HEK293T (cell line): ENCODE data around the gene SHH.

ENCODE experiments used
- BHLHE40 ChIP-seq: fragments of 450-650 bp; IDR thresholded peaks from 2 replicates; pipeline ENCODE4 v1.6.1; 2016; ENCODE audit warnings: mild to moderate bottlenecking, moderate library complexity, borderline replicate concordance
- FOXK2 ChIP-seq: fragments of 450-650 bp; IDR thresholded peaks from 2 replicates; pipeline ENCODE4 v1.6.1; 2016; ENCODE audit warnings: mild to moderate bottlenecking
- FOXM1 ChIP-seq: fragments of 450-650 bp; IDR thresholded peaks from 2 replicates; pipeline ENCODE4 v1.6.1; 2017; ENCODE audit warnings: mild to moderate bottlenecking, borderline replicate concordance
- HDGF ChIP-seq: fragments of 450-650 bp; IDR thresholded peaks from 2 replicates; pipeline ENCODE4 v1.6.1; 2017; ENCODE audit warnings: antibody characterized with exemption, borderline replicate concordance
- LEF1 ChIP-seq: fragments of 450-650 bp; IDR thresholded peaks from 2 replicates; pipeline ENCODE4 v1.6.1; 2017; ENCODE audit warnings: mild to moderate bottlenecking, borderline replicate concordance
- NFRKB ChIP-seq: fragments of 450-650 bp; IDR thresholded peaks from 2 replicates; pipeline ENCODE4 v1.6.1; 2016; ENCODE audit warnings: mild to moderate bottlenecking, moderate library complexity
- PKNOX1 ChIP-seq: fragments of 450-650 bp; IDR thresholded peaks from 2 replicates; pipeline ENCODE4 v1.6.1; 2016
- SP1 ChIP-seq: fragments of 450-650 bp; IDR thresholded peaks from 2 replicates; pipeline ENCODE4 v1.6.1; 2017
- SUZ12 ChIP-seq: fragments of 450-650 bp; IDR thresholded peaks from 2 replicates; pipeline ENCODE4 v1.6.1; 2016; ENCODE audit warnings: mild to moderate bottlenecking
- TARDBP ChIP-seq: fragments of 450-650 bp; IDR thresholded peaks from 2 replicates; pipeline ENCODE4 v1.6.1; 2016
- ZNF384 ChIP-seq: fragments of 450-650 bp; IDR thresholded peaks from 2 replicates; pipeline ENCODE4 v1.6.1; 2016

GRCh38 chr7:155848691-155849669, 36.7 kb upstream of the SHH start:
- TF ChIP-seq TARDBP (no peak), HDGF (no peak), NFRKB (no peak), FOXM1 (no peak), SUZ12 (no peak), SP1 (no peak), LEF1 (no peak), ZNF384 (no peak), BHLHE40 (no peak), FOXK2 (no peak), PKNOX1 (no peak)
